Hematopoietic multipotent progenitor cell treated with erythropoietin and hydrocortisone succinate and interleukin-3 and kit ligand, for 15 days (in vitro differentiated cells): ENCODE measurements around the gene STK17A.

ENCODE experiments used
- DNase-seq: peaks from one replicate; pipeline ENCODE4 v3.0.0-alpha.2; 2015; ENCODE audit warnings: low spot score

Gene STK17A

DNA sequence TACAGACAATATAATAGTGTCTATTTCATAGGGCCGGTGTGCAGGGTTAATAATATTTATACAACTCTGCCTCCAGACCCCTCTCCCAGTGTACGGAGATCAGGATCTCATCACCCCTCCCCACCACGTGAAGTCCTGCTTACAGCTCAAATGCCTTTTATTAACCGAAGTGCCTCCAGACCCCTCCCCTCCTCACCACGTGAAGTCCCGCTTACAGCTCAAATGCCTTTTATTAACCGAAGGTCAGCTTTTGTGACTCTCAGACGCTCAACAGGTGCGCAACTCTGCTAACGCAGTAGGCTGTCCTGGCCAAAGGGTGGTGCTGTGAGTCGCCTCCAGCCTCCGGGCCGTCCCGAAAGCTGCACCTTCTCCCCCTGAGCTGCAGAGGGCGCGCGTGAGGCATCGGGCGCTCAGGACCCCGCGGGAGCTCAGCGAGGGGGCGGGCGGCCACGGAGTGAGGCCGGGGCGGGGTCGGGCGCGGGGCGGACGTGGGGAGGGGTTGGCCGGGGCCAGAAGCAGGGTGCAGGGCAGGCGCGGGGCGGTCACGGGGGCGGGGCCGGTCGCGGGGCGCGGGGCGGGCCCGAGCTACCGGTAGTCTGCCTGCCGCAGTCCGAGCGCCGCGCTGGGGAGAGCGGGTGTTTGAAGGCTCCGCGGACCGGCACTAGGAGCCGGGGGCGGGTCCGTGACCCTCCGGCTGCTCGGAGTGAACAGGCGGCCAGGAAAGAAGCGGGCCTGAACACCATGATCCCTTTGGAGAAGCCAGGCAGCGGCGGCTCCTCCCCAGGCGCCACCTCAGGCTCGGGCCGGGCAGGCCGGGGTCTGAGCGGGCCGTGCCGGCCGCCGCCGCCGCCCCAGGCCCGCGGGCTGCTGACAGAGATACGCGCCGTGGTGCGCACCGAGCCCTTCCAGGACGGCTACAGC is at the start of gene STK17A:
STK17A (plus strand) TSS at position 606 of the 921 bp plus-strand sequence; CDS start at position 742, 136 bp downstream.
- peak; percentile 95 for DNase-seq

DNA sequence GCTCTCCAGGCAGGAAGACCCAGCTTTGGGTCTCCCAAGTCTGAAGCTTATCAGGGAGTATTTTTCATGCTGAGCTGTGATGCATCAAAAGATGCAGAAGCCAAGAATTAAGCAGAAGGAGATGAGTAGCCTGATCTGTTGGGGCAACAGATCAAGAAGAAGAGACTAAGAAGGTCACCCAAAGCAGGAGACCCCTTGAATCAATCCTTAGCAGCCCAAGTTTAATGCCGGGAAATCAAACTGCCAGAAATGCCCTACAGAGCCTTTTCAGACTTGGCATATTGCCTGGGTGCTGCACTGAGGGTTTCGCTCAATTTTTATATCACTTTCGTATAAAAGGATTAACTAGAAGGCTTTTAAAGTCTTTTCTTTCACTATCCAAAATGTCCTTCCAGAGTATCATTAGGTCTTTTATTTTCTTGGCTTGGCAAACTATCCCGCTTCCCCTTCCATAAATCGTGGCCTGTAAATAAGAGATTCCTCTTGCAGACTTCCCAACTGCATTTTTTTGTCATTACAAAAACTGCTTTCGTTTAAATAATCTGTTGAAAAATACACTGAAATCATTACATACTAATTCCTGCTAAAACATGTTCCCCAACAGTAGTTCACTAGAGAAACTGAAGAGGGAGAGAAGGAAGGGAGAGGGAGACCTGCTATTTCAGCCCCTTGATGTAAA is 49.0 kb upstream of the STK17A start:
- no peak for DNase-seq

DNA sequence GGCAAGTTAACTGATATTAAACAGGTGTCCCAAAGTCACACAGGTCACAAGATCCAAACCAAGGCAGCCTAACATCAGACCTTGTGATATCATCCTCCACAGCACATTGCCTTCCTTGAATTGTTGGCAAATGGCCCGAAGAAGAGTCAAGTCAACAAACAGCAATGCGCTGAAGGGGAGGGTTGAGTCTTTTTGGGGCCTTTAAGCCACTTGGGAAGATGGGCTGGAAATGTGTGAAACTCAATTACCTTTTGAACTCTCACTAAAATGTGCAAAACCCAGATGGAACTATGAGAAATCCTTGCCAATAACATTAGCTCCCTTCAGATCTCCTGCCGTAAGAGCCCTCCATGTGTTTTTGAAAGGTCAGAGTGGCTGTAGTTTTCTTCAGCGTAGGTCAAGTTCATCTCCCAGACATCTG is 47.9 kb upstream of the STK17A start:
- no peak for DNase-seq

DNA sequence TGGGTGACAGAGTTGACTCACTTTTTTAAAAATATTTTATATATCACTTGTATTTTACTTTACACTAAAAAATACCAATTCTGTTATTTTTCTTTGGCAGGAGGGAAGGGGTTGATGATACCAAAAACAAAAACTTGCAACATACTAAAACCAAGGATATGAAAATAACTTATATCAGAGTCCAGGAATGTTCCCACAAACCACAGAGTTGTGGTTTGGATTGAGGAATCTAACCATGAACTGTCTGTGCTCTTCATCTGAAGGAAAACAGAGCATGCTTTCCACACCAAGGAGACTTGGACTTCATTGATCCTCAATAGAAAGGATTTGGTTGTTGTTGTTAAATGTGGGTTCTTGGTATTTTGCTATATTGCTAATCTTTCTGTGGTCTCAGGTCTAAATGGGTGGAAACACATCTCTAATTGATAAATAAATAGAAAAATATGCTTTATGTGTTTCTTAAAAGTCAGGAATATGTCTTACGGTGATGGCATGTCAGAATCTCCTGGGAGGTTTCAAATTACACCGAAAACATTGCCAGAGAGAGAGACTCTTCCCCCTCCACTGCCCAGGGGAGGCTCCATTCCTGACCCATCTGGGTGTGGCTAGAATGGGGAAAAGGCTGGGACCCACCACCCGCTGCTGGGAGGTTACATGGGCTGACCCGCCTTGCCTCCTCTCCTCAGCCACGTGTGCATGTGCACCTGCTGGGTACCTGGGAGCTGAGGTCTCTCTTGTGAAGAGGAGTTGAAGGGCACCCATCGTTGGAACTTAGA is 46.9 kb upstream of the STK17A start:
- no peak for DNase-seq

DNA sequence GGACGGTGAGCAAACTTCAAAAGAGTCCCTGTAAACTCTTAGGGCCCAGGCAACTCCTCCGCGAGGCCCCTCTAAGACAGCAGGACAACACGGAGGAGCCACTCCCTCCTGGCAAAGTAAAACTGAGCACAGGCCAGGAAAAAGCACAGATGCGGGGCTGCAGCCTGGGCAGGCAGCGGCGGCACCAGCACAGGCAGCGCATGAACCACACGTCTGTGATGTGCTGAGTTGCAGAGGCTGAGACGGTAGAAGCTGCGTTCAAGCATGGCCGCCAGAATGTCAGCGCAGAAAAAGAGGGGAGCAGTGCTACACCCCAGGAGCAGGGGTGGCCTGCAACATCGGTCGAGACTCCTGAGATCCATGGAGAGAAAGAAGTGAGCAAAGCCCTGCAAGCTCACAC is 46.1 kb upstream of the STK17A start:
- no peak for DNase-seq

DNA sequence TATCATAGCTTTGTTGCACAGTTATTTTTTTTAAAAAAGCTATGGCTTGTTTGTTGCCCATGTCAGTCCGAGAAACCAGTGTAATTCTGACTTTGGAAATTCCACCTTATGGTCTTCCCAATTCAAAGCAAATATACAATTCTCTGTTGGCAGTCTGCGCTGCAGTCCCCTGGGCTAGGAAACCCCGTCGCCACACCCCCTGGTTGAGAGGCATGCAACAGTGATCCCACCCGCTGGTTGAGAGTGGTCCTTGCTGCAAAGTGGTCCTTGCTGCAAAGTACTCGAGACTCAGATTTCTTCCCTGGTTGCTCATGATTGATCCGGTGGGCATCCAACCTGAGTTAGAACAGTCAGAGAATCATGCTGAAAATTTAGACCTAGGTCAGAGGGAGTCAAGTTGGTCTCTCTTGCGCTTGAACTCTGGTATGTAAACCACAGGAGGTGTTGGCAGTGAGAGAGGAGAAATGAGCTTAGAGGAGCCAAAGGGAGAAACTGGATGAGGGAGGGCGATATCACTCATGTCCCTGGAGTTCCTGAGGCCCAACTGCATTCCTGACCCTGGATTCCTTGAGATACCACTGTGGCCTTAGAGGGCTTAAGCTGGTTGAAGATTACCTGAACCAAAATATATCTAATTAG is 45.0 kb upstream of the STK17A start:
- no peak for DNase-seq

DNA sequence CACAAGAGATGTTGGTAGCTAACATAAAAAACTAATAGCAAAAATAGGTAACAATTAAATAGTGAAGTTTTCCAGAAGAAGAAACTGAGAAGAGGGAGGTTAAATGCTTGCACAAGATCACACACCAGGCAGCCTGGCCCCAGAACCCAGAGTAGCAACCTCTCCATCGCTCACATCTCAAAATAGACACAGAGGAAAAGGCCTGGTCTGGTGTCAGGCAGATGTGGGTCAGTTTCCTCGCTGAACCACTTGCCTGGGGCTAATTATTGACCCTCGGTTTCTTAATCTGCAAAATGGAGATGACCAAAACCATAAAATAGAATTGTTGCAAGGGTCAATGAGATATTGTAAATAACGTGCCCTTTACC is 44.5 kb upstream of the STK17A start:
- no peak for DNase-seq

DNA sequence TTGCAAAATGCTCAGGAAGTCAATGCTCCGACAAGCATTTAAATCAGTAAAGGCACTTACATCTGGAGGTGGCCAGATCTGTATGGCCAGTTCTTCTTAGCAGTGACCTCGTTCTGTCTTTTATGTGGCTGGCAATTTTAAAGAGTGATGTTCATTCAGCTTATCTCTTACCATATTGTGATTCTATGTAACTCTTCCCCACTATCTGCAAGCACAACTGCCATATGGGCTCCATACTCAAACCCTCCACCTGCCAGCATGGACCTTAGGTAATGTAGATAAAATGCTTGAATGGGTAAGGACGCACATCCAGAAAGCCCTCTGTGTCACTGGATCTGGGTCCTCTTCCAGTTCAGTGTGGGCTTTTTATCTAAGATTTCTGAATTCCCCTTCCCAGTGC is 42.4 kb upstream of the STK17A start:
- no peak for DNase-seq

DNA sequence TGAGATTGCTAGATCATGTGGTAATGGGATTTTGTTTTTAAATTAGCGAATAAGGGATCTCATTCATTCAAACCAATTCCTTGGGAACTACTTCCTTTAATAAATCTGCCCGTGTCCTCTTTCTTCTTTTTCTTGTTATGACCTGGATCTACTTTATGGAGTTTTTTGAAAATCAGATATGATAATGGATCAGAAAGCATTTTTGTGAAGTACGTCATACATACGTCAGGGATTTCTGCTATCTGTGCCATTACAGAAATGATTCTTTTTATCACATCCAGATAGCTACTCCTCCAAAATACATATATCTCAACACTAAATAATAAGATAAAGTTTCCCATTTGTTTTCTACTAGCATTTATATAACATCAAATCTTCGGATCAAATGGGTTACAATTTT is 40.2 kb upstream of the STK17A start:
- DNase-seq = no peak

DNA sequence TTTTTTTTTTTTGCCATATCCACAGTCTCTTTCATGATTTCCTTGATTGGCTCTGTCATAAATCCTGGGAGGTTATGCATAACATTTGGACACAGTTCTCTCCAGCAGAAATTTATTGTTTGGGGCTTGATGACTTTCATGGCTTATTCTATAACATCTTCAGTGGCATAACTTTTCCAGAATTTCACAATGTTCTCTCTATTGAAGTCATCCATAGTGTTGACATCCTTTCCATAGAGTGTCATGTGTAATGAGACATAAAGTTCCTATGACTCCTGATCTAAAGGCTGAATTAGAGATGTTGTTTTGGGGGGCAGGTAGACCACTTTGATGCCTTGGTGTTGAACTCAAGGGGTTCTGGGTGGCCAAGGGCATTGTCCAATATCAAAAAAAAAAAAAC is 36.7 kb upstream of the STK17A start:
- DNase-seq = no peak

DNA sequence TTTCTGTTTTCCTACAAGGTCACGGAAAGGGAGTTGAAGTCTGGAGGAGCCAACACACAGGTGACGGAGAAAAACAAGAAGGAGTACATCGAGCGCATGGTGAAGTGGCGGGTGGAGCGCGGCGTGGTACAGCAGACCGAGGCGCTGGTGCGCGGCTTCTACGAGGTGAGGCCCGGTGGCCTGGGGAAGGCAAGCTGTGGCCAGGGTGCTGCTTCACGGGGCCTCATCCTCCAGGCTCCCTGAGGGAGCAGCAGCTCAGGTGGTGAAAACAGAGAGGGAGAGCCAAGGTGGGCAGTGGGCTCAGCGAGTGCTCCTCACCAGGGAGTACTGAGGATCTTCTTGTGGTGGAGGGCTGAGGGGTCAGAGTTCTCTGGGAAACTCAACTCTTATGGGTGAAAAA is 32.5 kb upstream of the STK17A start:
- no peak for DNase-seq

DNA sequence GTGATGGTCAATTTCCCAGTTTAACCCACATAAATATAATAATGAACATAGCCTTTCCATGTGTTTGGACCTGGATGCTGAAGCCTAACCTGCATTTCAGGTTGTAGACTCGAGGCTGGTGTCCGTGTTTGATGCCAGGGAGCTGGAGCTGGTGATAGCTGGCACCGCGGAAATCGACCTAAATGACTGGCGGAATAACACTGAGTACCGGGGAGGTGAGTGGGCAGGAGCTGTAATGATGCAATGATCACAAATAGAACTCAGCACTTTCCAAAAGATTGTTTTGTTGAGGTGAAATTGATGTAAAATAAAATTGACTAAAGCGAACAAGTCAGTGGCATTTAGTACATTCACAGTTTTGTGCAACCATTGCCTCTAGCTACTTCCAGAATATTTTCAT is 30.8 kb upstream of the STK17A start:
- no peak for DNase-seq

DNA sequence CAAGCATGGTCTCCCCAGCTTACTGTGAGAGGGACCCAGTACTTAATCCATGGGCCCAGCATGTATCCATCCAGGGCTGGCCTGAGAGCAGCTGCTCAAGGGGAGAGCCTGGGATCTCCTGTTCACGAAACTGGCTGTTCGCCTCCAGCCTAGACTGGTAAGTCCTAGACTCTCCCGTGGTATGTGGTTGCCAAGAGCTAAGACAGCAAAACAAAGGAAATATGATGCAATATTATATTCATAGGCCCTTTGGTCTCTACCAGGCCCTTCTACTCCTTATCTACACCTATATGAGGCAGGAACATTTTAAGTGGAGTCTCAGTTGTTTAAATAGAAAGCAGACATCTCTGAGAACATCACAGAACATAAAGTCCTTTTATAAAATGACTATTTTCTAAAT is 28.9 kb upstream of the STK17A start:
- no peak for DNase-seq

DNA sequence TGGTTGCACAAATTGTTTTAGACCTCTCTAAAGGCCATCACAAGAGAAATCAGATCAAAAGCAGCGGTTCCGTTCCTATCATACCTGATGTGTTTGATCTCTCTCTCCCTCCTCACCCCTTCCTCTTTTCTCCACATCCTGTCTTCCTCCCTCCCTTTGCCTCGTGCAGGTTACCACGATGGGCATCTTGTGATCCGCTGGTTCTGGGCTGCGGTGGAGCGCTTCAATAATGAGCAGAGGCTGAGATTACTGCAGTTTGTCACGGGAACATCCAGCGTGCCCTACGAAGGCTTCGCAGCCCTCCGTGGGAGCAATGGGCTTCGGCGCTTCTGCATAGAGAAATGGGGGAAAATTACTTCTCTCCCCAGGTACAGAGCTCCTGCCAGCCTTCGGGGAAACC is 28.5 kb upstream of the STK17A start:
- no peak for DNase-seq

DNA sequence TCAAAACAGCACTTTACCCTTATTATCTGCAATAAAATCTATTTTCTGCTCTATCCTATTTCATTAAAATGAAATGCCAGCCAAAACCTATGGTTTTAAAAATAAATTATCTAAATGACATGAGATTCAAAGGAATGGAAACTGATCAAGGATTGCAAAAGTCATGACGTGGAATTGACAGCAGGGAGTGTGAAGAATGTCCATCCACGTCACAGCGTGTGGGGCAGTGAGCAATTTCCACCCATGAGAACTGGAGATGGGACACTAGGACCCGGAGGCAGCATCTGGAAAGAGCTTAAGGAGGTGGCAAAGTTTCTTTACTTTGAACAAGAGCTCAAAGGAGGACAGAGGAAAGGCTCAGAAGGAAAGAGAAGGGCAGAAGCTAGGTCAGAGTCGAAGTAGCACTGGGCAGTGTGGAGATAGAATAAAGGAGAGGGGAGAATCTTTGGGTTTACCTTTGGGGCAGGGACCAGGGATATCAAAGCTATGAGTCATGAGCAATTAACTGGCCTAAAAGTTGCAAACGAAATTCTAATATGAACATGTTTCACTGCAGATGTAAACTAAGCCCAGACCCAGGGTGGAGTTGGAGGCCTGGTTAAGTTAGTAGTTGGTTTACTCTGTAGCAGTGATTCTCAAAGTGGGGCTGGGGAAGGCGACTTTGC is 24.9 kb upstream of the STK17A start:
- DNase-seq = no peak

DNA sequence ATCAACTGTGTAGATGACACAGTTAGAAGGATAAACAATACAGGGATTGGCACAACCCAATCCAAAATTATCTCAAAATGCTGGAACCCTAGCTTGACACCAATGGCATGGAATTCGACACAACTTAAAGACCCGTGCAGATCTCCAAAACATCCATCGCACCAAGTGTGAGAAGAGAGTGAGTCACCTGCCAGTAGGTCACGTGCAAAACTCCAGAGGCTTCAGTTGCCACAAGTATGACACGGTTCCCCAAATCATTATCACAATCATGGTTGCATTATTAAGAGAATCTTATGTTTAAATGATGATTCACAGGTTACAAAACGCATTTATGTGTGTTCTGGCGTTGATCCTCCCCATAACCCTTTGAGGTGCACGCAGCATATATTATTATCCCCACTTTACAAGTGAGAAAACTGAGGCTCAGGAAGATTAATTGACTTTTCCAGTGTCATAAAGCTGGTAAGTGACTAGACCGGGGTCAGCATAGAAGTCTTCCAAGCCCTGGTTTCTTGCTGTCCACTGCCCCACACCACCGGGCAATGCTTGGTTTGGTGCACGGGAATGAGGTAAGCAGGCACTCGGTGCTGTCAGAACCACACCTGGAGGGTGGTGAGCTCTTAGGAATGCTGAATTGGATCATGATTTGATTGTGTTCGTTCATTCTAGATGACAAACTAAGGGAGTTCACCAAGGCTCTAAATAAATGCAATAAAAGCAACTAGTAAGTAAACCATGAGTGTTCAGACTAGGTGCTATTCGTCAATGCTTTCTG is 23.6 kb upstream of the STK17A start:
- DNase-seq = no peak

DNA sequence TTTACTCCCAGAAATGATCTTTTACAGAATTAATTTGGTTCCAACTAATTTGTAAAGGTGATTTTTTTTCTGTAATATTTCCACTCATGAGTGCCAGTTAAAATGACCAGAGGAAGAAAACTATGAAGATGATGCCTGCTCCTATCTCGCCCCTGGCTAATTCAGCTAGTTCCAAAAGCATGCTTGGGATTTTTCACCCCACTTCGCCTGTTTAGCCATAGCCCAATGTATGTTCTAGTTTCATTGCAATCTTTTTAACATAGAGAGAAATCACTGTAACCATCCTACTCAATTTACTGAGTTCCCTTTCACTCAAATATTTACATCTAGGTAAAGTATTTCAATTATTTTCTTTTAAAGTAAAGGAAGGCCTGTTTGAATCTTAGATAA is 23.0 kb upstream of the STK17A start:
- DNase-seq = no peak

DNA sequence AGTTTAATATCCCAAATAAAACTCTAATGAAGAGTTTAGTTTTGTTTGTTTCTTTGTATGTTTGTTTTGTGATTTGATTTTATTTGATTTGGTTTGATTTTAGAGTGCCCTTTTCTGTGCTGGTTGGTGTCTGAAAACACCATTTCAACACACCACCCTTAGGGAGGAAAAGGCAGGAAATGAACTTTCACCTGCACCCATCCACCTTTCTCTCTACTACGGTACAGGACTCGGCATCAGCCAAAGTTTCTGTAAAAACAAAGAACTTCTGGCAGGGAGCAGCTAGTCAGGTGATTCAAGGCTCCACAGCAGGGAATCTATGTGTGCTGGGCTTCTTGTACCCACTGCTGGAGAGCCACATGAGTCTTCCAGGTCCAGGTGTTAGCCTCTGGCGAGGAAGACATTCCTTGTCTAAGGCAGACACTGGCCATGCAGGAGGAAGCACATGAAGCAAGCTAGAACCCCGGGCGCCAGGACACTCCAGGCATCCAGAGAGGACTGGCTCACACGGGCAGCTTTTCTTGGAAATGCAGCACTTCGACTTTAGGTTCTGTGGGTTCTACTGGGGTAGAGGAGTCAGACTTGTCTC is 22.1 kb upstream of the STK17A start:
- no peak for DNase-seq

DNA sequence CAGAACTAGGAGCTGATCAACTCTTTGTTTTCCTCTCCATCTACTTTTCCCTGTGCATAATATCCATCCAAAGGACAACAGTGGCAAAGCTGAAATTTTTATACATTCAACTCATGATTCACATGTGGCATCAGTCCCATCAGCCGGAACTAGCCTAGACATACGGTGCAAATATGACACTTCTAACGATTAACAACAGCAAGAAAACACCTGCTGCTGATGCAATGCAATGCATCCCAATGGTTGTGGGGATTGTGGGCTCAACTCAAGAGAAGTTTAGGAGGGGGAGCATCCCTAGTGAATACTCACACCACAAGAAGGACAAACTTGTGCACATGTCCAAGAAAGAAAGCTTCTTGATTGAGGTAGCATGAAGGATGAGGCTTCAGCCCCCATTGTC is 20.5 kb upstream of the STK17A start:
- no peak for DNase-seq

DNA sequence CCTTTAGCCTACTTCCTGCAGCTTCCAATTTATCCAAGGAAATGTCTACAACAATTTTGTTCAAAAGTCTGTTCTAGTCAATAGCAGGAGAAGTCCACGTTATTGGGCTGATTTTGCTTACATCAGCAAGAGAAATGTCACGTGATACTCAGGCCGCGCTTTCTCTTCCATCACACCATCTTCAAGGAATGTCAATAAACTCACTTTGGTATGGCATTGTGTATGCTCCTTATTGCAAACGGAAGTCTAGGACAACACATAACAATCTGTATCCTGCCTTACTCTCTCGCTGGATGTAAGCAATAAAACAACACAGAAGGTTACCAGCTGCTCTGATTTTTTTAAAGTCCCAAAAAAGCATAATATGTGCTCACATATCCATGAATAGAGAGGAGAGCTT is 17.1 kb upstream of the STK17A start:
- DNase-seq = no peak

DNA sequence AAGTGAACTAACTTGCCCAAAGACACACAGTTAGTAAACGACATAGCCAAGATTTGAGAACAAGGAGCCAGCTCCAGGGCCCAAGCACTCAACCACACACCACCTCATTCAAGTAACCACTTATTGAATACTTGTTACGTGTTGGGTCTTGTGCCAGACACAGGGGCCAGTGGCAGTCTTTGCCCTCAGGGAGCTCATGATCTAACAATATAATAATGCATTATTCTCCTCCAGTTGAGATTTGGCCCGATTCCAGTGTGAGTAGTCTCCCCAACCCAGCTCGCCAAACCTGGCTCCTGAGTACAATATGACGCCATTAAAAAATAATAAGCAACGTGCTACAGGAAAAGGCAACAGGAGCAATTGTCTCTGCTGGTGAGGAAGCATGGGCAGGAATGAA is 14.4 kb upstream of the STK17A start:
- DNase-seq = no peak
